HepG2 (cell line): ENCODE results near the gene SCYL1. TPM values are rescaled to one million over a fixed set of nuclear protein-coding genes. Genes with fewer than 3 reads are reported as not detected.

Source experiments
- AHR ChIP-seq: IDR thresholded peaks from 2 replicates; pipeline ENCODE4 v1.6.1; 2018; ENCODE audit warnings: missing genetic modification reagents, missing compliant biosample characterization
- ATAD3A ChIP-seq: sonication (generic); formaldehyde crosslinking; IDR thresholded peaks from 2 replicates; pipeline ENCODE4 v1.4.0; 2020; ENCODE audit warnings: missing genetic modification reagents
- CBX1 ChIP-seq: IDR thresholded peaks from one replicate; pipeline ENCODE4 v1.6.1; 2016; ENCODE audit warnings: antibody characterized with exemption, low read depth
- CHD4 ChIP-seq: fragments of 200-600 bp; sonication (generic); IDR thresholded peaks from 2 replicates; pipeline ENCODE4 v1.7.0; 2017; ENCODE audit warnings: mild to moderate bottlenecking, low read length, borderline replicate concordance
- FOXK2 ChIP-seq: fragments of 450-650 bp; IDR thresholded peaks from 2 replicates; pipeline ENCODE4 v1.6.1; 2016
- GFI1 ChIP-seq: sonication (generic); formaldehyde crosslinking; IDR thresholded peaks from 2 replicates; pipeline ENCODE4 v1.5.0; 2020; ENCODE audit warnings: missing genetic modification reagents, mild to moderate bottlenecking, borderline replicate concordance
- HNF4A ChIP-seq: sonication (generic); formaldehyde crosslinking; IDR thresholded peaks from 2 replicates; pipeline ENCODE4 v1.4.0; 2020; ENCODE audit warnings: missing genetic modification reagents
- MAFG ChIP-seq: sonication (generic); formaldehyde crosslinking; IDR thresholded peaks from 2 replicates; pipeline ENCODE4 v1.5.1; 2020; ENCODE audit warnings: mild to moderate bottlenecking, missing genetic modification reagents
- MTA1 ChIP-seq: sonication (generic); formaldehyde crosslinking; IDR thresholded peaks from 2 replicates; pipeline ENCODE4 v1.4.0; 2020; ENCODE audit warnings: missing genetic modification reagents, mild to moderate bottlenecking, borderline replicate concordance
- TERF1 ChIP-seq: sonication (generic); formaldehyde crosslinking; IDR thresholded peaks from 2 replicates; pipeline ENCODE4 v1.8.0; 2022; ENCODE audit warnings: mild to moderate bottlenecking, missing genetic modification reagents, moderate library complexity
- TFAP4 ChIP-seq: sonication (generic); IDR thresholded peaks from 2 replicates; pipeline ENCODE4 v1.6.1; 2016; ENCODE audit warnings: low read depth, borderline replicate concordance
- WIZ ChIP-seq: sonication (generic); formaldehyde crosslinking; IDR thresholded peaks from 2 replicates; pipeline ENCODE4 v1.5.1; 2020; ENCODE audit warnings: mild to moderate bottlenecking, missing genetic modification reagents
- ZBTB26 ChIP-seq: IDR thresholded peaks from 2 replicates; pipeline ENCODE4 v1.6.1; 2016; ENCODE audit warnings: missing compliant biosample characterization, missing genetic modification reagents, borderline replicate concordance
- ZBTB44 ChIP-seq: sonication (generic); formaldehyde crosslinking; IDR thresholded peaks from 2 replicates; pipeline ENCODE4 v1.4.0; 2020; ENCODE audit warnings: missing genetic modification reagents
- ZNF468 ChIP-seq: sonication (generic); formaldehyde crosslinking; IDR thresholded peaks from 2 replicates; pipeline ENCODE4 v1.8.0; 2022; ENCODE audit warnings: mild to moderate bottlenecking, moderate library complexity, missing genetic modification reagents
- ZNF660 ChIP-seq: sonication (generic); formaldehyde crosslinking; IDR thresholded peaks from 2 replicates; pipeline ENCODE4 v1.5.1; 2020; ENCODE audit warnings: mild to moderate bottlenecking, low read depth, missing genetic modification reagents, borderline replicate concordance
- ZNF773 ChIP-seq: sonication (generic); formaldehyde crosslinking; IDR thresholded peaks from 2 replicates; pipeline ENCODE4 v1.4.0; 2020; ENCODE audit warnings: missing genetic modification reagents, borderline replicate concordance
- ZSCAN5A ChIP-seq: sonication (generic); formaldehyde crosslinking; IDR thresholded peaks from 2 replicates; pipeline ENCODE4 v1.8.0; 2022; ENCODE audit warnings: mild to moderate bottlenecking, missing genetic modification reagents, borderline replicate concordance
- ZUFSP ChIP-seq: sonication (generic); formaldehyde crosslinking; IDR thresholded peaks from 2 replicates; pipeline ENCODE4 v1.9.0; 2021; ENCODE audit warnings: missing genetic modification reagents, mild to moderate bottlenecking, borderline replicate concordance
- polyA plus RNA-seq, 8 experiments: library from polyadenylated mRNA; depleted of rRNA in 3 of 8; stranded (reverse) in 7 of 8; unstranded in 1 of 8; fragments of >200 nt; fragmentation: Illumina TruSeq in 4 of 8; extraction: Trizol in 4 of 8; gene quantifications; 2 replicates each; pipeline versions ENCODE4 v1.2.1 to v1.2.3, GENCODE V29; 2011 to 2016; ENCODE audit warnings: low read depth in 4 of 8, missing spikeins in 1 of 8, mixed read lengths in 1 of 8; ENCODE audit not compliant: insufficient read depth in 1 of 8
- total RNA-seq, 5 experiments: library from RNA; depleted of rRNA; stranded (reverse); fragments of >200 nt; fragmentation: Illumina TruSeq; extraction: Trizol; gene quantifications; 2 replicates each; pipeline ENCODE4 v1.2.3, GENCODE V29; 2016; ENCODE audit warnings: low read depth in 1 of 5

The SCYL1 gene
- total and polyA plus RNA-seq, 2 of the 13 experiments (the other 11 are each of a cell fraction or from before 2014, with no cell fraction given), result 65.9 to 103 TPM

GRCh38 chr11:65497141-65498041 is 27.5 kb upstream of the SCYL1 start (continued):
- TF ChIP-seq TFAP4 (peak; percentile 87; the same call in 1 of the 2 replicates), ZNF773 (no peak), ZBTB26 (CRISPR knock-in tag) (peak; percentile 95), ZBTB44 (CRISPR knock-in tag) (no peak), HNF4A (CRISPR knock-in tag) (peak; percentile 17; the same call in 1 of the 2 replicates), ZNF468 (no peak), TERF1 (CRISPR knock-in tag) (no peak), MTA1 (peak; percentile 56; the same call in 1 of the 2 replicates), FOXK2 (peak; percentile 54; the same call in 1 of the 2 replicates), ZNF660 (no peak), GFI1 (CRISPR knock-in tag) (peak; percentile 59; the same call in 1 of the 2 replicates), CHD4 (no peak), MAFG (CRISPR knock-in tag) (no peak), ZSCAN5A (CRISPR knock-in tag) (peak; percentile 57; the same call in 1 of the 2 replicates), CBX1 (peak; percentile 30), ZUFSP (CRISPR knock-in tag) (no peak), ATAD3A (no peak), WIZ (no peak), AHR (no peak)
